ENCODE results near the gene ASTN2. TPM values are rescaled to one million over a fixed set of nuclear protein-coding genes. Genes with fewer than 3 reads are reported as not detected.

Gene ASTN2
- total and polyA plus RNA-seq, 10 of the 15 experiments (the other 5 are each of a cell fraction or from before 2014, with no cell fraction given), result 1.4 to 15.7 (median 7.0) TPM

DNA sequence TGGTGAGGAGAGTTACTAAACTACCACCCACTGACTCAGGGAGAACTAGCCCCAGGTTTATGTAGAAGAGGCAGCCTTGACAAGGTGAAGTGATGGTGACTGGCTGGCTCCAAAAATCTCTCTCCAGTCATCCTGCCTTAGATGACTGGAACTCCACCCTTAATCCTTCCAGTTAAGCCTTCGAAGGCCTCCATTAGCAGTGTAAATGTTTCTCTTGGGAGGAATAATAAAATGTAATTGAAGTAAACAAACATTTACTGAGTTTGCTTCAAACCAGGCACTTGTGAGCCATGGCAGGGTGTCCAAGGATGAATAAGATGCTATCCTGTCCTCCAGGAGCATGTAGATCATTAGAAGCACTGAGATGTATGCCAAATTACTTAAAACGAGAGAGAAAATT is 35.5 kb downstream of the ASTN2 start:
- POLR2A ChIA-PET, result no interaction called here
- no peaks in the 10 kb centered on the region for H3K36me3 ChIP-seq (ENCODE audit: control insufficient read depth in 2 of 2, insufficient read depth in 2 of 2, low read length in 1 of 2)
- no TSS peak for BruUV-seq (replicated peaks)
- DNase-seq (ENCODE audit: low read depth, low spot score), result no peak
- SMC1A ChIA-PET (ENCODE audit: uncharacterized antibody, unreplicated experiment), result no interaction called here
- RAD21 ChIA-PET (ENCODE audit: unreplicated experiment), result no interaction called here
- H3K4me2 ChIP-seq (ENCODE audit: control insufficient read depth, insufficient read depth), result no peak overlapping the region
- CTCF ChIA-PET, result no interaction called here
- H3K4me1 ChIP-seq (ENCODE audit: control insufficient read depth, insufficient read depth, low read length), result no peaks in the 10 kb centered on the region
- no peak overlapping the region for H3K4me3 ChIP-seq
- ATAC-seq, result no peak
- 5% methylated on average over 2 of the region's 2 CpGs for WGBS (ENCODE audit: insufficient coverage, insufficient replicate concordance, low lambda C conversion rate, missing lambda C conversion rate)
- no peaks in the 10 kb centered on the region for H4K20me1 ChIP-seq (ENCODE audit: control insufficient read depth, insufficient read depth)
- no peaks in the 10 kb centered on the region; a peak in 2 of 4 replicates for H3K27me3 ChIP-seq (replicated peaks in 1 of 2; ENCODE audit: control insufficient read depth in 2 of 2, insufficient read depth in 2 of 2, low read length in 1 of 2)
- no peak overlapping the region for H3K27ac ChIP-seq (ENCODE audit: control insufficient read depth, insufficient read depth)
- intact Hi-C loops (cut with micrococcal nuclease; ENCODE audit: unreplicated experiment) (no loop called here), in situ Hi-C loops (cut with MboI) (no loop called here)
- TF ChIP-seq SUZ12 (IDR thresholded peaks at IDR 0.05; ENCODE audit: unreplicated experiment), result no peak
- TF ChIP-seq MEF2B (IDR thresholded peaks at IDR 0.05; ENCODE audit: partially characterized antibody, poor library complexity, severe bottlenecking), result no peak
- no peak for TF ChIP-seq ZBED1 (IDR thresholded peaks at IDR 0.05; ENCODE audit: borderline replicate concordance)
- no peak for TF ChIP-seq RBBP5 (conservative IDR thresholded peaks at IDR 0.05)
- no peak for TF ChIP-seq BHLHE40 (IDR thresholded peaks at IDR 0.05; ENCODE audit: borderline replicate concordance in 1 of 2, low read depth in 2 of 2, low read length in 1 of 2)
- TF ChIP-seq WRNIP1 (IDR thresholded peaks at IDR 0.05; ENCODE audit: borderline replicate concordance, low read depth, low read length), result no peak
- no peak for TF ChIP-seq CEBPB (IDR thresholded peaks at IDR 0.05; ENCODE audit: borderline replicate concordance in 1 of 2, low read depth in 2 of 2, low read length in 2 of 2)
- TF ChIP-seq PML (IDR thresholded peaks at IDR 0.05; ENCODE audit: low read length), result no peak
- TF ChIP-seq IRF4 (IDR thresholded peaks at IDR 0.05; ENCODE audit: low read depth, low read length), result no peak
- no peak for TF ChIP-seq NFXL1 (IDR thresholded peaks at IDR 0.05; ENCODE audit: borderline replicate concordance)
- TF ChIP-seq POLR2AphosphoS2 (IDR thresholded peaks at IDR 0.05; ENCODE audit: low read depth, low read length), result no peak
- TF ChIP-seq RAD21 (IDR thresholded peaks at IDR 0.05; ENCODE audit: insufficient read depth, low read depth, low read length), result no peak
- TF ChIP-seq, protein P1, sequence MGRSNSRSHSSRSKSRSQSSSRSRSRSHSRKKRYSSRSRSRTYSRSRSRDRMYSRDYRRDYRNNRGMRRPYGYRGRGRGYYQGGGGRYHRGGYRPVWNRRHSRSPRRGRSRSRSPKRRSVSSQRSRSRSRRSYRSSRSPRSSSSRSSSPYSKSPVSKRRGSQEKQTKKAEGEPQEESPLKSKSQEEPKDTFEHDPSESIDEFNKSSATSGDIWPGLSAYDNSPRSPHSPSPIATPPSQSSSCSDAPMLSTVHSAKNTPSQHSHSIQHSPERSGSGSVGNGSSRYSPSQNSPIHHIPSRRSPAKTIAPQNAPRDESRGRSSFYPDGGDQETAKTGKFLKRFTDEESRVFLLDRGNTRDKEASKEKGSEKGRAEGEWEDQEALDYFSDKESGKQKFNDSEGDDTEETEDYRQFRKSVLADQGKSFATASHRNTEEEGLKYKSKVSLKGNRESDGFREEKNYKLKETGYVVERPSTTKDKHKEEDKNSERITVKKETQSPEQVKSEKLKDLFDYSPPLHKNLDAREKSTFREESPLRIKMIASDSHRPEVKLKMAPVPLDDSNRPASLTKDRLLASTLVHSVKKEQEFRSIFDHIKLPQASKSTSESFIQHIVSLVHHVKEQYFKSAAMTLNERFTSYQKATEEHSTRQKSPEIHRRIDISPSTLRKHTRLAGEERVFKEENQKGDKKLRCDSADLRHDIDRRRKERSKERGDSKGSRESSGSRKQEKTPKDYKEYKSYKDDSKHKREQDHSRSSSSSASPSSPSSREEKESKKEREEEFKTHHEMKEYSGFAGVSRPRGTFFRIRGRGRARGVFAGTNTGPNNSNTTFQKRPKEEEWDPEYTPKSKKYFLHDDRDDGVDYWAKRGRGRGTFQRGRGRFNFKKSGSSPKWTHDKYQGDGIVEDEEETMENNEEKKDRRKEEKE (IDR thresholded peaks at IDR 0.05), result no peak
- TF ChIP-seq TCF7 (IDR thresholded peaks at IDR 0.05; ENCODE audit: borderline replicate concordance), result no peak
- TF ChIP-seq SREBF1 (IDR thresholded peaks at IDR 0.05; ENCODE audit: low read length), result no peak
- no peak for TF ChIP-seq RUNX3 (IDR thresholded peaks at IDR 0.05; ENCODE audit: low read length)
- no peak for TF ChIP-seq GABPA (IDR thresholded peaks at IDR 0.05; ENCODE audit: low read depth)
- FAIRE-seq, result no peak
- H2AFZ ChIP-seq (ENCODE audit: control insufficient read depth, low read depth, low read length), result no peak overlapping the region
- H3K79me2 ChIP-seq (ENCODE audit: control insufficient read depth, insufficient read depth, low read length), result no peaks in the 10 kb centered on the region
- H3K9me3 ChIP-seq (replicated peaks; ENCODE audit: control insufficient read depth, insufficient read depth, low read length), result no peaks in the 10 kb centered on the region
- no peak overlapping the region for H3K9ac ChIP-seq (ENCODE audit: control insufficient read depth, insufficient read depth, low read length)
